HS-27A (cell line): ENCODE data around the gene KIAA1671.

ENCODE experiments used
- DNase-seq: peaks from one replicate; pipeline ENCODE4 v3.0.0-alpha.2; 2012; ENCODE audit warnings: low read depth, missing footprints

KIAA1671 gene

DNA sequence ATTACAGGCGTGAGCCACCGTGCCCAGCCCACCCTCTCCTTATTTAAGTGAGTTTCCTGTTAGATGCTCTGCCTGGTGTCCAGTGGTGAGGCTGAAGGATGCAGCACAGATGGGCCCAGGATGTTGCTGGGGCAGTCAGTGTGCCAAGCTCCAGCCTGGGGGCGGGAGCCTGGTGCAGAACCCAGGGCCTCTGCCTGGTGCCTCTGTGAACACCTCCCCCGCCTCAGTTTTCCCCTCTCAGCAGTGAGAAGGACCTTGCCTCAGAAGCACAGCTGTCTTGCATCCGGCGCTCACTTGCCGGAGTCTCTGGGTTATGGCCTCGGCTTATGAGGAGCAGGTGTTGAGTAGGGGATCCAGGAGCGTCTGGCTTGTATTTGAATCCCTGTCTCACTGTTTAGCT, 116.2 kb downstream of the KIAA1671 start:
- DNase-seq: no peak

DNA sequence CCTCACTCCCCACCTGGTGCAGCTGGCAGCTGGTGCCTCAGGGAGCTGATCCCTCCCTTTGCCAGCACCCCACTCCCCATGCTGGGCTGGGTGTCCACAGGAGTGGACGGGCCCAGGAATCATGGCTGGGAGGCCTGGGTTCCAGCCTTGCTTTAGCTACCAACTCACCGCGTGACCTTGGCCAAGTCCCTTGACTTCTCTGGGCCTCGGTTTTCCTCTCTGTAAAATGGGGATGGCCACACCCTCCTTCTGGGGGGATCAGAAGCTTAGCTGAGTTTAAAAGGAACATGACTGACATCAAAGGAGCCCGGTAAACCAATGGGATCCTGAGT, 116.9 kb downstream of the KIAA1671 start:
- DNase-seq: no peak

DNA sequence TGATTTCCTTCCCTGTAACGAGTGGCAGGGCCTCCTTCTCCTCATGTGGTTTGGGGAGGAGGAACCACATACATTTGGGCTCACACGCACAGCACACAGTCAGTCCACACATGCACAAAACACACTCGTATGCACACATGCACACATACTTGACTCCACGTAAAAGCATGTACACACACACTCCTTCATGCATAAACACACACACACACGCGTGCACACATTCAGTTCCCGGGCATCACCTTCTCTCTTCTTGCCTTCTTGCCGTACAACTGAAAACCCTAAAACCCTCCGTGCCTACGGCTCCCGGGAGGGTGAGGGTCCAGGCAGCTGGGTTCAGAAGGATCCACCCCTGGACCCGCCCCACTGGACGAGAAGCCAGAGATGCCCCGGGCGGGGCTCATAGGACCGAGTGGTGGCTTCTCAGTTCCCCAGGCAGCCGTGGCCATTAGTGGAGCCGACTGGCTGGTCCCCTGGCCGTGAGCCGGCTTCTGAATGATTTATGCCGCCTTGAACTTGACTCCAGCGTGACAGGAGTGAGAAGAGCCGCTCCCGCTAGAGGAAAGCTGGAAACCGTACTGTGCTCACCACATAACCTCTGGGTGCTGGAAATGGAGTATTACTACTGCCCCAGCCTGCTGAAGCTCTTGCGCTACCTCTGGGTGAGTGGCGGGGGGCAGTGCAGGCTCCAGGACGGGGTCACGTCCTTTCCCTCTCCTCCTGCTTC, 117.4 kb downstream of the KIAA1671 start:
- no peak for DNase-seq

DNA sequence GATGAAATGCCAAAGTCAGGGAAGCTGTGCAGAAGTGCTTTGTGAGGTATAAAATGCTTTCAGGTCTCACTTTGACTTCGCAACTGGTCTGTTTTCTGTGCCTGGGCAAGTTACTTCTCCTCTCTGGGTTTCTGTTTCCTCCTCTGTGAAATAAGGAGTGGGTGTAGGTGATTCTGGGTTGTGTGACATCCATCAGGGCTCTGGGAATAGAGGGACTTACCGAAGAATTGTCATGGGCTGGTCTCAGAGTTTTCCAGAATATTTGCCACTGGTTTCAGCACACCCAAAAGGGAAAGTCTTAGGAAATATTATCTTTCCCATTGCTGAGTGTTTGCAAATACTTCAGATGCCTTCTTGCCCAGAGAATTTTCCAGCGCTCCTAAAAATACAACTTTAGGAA, 118.4 kb downstream of the KIAA1671 start:
- no peak for DNase-seq

DNA sequence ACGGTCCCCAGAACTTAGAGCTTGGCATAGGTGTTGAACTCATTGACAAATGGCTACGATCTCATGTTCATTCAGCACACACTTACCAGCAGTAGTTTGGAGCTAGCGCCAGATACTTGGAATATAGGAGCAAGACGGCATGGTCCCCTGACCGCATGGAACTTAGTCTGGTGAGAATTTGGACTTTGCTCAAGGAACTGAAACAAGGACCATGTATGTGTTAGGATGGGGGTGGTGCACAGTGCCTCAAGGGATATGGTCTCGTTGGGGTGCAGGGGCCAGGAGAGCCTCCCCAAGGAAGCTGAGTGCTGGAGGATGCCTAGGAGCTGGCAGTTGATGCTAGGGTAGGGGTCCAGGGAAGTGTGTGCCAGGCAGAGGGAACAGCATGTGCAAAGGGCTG, 119.2 kb downstream of the KIAA1671 start:
- DNase-seq: no peak

DNA sequence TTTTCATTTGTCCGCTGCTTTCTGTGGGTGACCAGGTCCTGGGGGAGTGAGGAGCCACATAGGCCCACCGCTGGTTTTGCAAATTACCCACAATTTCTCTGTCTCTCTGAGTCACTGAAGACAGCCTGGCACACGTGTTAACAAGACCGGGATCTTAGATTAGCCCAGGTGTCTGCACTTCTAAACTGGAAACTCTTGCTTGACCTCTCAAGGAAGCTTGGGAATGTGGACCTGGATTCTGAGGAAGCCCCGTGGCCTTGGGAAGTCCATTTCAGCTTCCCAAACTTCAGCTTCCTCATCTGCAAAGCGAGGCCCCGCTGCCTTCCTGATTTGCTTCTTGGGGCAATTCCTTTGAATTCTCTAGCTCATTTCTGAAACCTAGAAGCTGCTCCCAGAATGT, 119.9 kb downstream of the KIAA1671 start:
- no peak for DNase-seq

DNA sequence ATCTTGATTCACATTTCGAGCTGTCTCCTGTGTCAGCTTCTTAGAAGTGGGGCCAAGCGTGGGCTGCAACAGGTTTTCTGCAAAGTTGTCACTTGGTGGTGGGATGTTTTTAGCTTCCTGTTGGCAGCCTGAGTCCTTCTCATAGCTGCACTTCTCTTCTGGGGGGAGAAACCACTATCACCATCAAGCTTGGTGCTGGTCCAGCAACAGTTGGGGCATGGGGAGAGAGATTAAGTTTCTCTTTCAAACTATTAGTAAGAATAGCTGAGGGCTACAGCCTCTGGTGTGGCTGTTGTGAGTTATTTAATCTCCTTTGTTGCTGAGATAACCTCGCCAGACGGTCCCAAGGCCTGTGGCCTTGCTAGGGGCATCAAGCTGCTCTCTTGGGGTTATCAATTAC, 123.8 kb downstream of the KIAA1671 start:
- DNase-seq: no peak

DNA sequence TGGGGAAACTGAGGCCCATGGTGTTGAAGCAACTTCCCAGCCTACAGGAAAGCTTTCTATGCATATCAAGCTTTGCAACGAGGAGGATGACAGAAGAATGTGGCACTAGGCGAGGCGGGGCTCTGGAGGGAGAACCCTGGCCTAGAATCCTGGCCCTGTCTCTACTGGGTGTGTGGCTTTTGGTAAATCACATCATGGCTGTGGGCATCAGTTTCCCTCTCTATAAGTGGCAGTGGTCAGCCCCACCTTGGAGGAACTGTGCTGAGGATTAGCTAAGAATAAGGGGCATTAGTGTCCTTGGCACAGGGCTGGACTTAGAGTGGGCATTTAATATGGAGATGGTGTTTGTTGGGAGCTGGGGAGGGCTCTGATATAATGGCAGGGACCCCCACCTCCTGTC, 124.5 kb downstream of the KIAA1671 start:
- no peak for DNase-seq

DNA sequence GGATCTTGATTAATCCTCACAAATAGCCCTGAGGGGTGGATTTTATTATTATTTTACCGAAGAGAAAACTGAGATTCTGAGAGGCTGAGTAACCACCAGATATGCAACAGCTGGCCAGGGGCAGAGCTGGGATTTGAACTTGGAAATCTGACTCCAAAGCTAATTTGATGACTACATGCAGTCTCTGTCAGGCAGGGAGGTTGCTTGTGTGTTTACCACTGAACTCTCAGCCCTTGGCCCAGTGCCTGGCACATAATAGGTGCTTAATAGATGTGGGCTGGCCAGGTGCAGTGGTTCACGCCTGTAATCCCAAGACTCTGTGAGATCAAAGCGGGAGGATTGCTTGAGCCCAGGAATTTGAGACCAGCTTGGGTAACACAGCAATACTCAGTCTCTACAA, 125.4 kb downstream of the KIAA1671 start:
- DNase-seq: no peak

DNA sequence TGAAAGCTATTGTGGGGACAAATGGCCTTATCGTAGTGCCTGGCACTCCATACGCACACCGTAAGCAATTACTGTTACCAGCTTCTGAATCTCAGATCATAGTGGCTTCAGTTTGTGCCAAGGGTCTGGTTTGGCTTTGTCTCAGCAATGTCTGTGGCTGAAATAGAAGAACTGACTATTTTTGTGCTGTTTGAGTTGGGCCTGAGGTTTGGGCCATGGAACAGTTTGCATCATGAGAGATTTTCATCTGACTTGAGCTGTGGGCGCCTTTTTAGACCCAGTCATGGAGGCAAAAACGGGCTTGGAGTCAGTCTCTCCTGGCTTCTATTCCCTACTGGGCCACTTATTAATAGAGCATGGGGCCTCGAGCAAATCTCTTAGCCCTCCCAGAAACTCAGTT, 126.1 kb downstream of the KIAA1671 start:
- DNase-seq: no peak

DNA sequence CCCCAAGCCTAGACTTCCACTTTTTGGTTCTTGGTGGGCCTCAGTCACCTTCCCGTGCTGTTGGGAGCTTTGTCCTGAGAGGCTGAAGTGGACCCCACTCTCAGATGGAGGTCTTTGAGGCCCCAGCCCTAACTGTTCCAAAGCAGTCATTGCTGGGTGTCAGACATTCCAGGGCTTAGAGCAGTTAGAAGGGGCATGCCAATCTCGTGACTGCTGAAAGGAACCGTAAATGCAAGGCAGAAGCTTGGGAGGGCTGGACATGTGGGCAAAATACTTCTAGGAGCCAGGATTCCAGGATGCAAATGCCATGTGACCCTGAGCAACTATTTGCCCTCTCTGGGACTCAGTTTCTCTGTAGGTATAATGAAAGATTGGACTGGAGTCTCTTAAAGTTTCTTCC, 128.3 kb downstream of the KIAA1671 start:
- DNase-seq: no peak

DNA sequence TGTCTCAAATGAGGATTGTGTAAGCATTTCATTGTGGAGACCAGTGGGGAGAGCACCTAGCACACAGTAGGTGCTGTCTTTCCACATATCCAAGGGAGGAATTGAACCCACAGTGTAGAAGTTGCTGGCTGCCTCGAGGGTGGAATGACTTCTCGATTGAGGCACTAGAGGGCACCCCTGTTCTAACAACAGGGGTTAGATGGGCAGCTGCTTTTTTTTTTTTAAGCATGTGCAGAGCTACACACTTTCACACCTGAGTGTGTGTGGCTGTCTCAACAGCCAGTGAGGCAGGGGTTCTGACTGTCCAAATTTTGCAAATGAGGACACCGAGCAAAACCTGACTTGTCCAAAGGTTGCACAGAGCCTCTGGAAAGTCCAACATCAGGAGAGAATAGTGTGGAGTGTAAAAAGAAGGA, 128.9 kb downstream of the KIAA1671 start:
- no peak for DNase-seq

DNA sequence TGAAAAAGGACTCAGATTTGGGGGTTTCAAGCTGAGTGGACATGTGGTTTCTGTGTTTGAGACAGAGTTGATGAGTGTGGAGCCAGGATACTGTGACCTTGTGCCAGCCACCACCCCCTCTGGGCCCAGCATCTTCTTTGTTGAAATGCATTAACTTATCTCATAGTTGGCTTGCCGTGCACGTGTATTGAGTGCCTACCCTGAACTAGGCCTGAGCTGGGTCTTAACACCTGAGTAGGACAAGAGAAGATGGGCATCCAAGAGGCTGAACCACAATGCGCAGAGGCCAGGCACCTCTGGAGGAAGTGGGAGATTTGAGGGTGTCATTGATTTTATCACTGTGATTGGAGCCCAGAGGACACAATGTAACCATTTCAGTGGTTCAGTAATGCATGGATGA, 129.6 kb downstream of the KIAA1671 start:
- DNase-seq: no peak

DNA sequence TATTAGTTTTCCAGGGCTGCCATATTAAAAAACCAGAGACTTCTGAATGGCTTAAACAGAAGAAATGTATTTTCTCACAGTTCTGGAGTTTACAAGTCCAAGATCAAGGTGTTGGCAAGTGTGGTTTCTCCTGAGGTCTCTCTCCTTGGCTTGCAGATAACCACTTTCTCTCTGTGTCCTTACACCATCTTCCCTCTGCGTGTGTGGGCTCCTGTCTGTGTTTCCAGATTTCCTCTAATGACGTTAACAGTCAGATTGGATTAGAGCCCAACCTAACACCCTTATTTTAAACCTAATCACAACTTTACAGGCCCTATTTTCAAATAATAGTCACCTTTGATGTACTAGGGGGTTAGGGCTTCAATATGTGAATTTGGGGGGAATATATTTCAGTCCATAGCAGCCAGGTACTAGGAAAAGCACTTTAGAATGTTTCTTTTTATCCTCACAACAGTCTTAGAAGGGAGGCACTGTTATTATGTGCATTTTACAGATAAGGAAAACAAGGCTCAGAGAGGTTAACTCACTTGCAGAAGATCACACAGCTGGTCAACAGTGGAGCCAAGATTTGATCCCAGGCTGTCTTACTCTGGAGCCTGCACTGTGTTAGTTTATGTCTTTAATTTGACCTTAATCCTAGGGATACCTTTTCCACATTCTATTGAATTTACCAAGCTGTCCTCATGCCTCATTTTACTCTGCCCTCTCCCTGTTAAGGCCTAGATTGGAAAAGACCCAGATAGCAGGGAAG, 130.7 kb downstream of the KIAA1671 start:
- no peak for DNase-seq

DNA sequence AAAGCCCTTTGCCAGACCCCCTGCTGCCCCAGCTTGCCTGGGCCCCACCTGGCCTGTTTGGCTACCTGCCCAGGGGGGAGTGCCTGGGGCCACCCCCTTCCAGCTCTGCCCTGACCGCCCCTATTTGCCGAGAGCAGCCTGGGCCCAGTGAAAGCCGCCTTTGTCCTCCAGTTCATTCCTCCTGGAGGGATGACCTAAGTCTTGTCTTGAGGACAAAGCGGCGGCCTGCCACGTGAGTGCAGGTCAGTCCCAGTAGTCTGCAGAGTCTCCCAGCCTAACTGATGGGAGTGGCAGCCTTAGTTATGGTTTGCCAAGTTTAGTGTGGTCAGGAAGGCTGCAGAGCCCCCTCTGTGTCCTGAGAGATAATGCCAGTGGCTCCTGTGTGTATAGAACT, 131.3 kb downstream of the KIAA1671 start:
- DNase-seq: no peak

DNA sequence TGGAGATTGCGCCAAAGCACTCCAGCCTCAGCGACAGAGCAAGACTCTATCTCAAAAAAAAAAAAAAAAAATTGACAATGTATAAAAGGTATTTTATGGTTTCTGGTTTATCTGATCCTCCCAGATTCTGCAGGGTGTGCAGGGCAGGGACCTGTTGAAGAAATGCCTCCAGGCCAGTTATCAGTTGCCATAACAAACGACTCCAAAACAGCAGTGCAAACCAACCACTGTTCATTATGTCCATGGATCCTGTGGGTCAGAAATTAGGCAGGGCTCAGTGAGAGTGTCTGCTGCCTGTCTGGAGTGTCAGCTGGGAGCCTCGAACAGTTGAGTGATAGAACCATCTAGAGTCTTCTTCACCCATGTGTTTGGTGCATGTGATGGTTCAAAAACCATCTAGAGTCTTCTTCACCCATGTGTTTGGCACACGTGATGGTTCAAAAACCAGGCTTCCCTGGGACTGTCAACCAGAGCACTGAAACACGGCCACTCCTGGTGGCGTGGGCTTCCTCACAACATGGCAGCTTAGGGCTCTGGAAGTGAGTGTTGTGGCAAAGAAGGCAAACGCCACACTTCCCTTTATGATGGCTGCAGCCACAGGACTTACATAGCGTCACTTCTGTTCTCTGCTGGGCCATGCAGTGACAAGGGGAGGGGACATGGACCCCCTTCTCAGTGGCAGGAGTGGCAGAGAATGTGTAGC, 132.0 kb downstream of the KIAA1671 start:
- no peak for DNase-seq

DNA sequence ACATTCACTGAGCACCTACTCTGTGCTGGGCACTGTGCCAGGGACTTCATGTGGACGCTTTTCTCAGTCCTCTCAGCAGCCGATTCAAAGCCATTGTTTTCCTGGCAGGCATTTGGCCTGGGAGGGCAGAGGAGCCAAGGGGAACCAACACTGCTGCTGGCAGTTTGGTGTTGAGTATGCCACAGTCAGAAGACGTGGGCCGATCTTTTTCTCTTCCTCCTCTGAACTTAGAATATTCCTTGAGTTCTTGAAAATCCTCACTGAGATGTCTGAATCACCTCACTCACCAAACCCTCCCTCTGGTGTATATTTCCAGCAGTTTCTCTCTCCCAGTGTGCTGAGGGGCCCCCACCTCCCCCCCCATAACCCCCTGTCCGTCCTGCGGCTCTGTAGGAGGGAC, 132.6 kb downstream of the KIAA1671 start:
- DNase-seq: no peak

DNA sequence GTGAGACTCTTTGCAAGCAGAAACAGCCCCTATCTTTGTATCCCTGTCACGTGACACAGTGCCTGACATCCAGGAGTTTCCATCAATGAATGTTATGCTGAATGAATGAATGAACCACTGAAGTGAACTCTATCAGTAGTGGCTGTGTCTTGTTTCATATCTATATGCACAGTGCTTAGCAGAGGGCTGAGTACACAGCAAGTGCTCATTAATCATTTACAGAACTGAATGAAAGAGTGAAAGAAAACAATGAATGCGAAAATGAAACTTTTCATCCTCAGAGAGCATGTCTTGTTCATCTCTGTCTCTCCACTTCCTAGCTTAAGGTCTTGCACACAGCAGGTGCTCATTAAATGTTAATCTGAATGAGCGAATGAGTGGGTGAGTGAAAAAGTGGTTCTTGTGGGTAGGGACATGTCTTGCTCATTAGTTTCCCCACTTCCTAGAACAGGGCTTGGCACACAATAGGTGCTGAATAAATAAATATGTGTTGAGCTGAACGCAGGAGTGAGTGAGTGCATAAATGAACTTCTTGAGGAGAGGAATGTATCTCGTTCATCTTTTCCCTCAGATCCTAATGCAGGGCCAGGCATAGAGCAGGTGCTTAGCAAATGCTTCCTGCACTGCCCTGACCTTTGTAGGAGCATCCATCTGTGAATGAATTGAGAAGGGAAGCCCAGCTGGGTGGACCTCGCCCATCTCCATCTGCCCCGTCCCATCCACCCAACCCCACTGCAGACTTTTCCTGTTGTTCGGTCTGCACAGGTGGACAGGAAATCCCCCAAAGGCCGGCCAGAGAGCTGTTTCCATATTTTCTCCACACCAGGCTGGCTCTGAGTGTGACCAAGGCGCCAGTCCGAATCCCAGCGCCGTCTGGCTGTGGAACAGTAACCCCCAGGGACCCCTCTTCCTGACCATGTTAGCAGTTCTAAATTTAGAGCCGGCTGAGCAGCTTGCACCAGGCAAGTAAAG, 133.7 kb downstream of the KIAA1671 start:
- DNase-seq: no peak

DNA sequence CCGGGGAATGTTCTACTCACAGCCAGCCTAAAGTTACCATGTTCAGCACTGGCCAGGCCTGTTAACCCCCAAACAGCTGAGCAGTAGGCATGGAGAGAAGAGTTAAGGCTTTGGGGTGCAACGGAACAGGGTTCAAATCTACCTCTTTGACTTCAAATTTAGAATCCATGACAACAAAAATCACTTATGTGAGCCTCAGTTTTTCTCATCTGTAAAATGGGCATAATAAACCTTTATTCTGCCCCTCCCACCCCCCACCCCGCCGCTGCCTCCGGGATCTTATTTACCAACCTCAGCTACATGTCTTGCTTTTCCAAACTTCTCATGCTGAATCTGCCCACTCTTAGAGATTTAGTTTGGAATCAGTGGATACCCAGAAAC, 134.4 kb downstream of the KIAA1671 start:
- no peak for DNase-seq

DNA sequence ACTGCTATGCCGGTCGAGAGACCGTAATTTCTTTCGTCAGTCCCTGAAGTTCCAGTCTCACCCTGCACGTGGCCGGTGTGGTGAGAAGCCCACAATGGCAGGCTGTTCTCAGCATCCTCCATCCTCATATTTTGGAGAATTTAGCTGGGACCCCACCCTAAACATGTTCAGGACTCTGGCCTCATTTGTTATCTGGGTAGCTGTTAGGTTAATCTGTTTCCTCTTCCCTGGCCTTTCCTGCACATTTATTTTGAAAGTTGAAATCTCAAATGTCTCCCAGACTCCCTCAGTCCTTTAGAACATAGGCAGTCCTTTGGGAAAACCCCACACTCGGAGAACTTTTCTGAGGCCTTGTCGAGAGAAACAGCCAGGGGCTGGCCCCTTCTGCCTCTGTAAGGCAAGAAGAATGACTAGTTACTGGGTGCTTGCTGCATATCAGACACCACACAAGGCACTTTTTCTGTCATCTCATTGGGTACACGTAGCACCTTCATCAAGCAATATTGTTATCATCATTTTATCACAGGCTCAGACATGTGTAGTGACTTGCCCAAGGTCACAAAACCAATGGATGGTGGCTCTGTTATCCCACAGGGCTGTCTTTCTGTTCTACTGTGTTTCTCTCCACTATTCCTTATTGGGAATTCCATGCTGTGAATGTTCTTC, 137.8 kb downstream of the KIAA1671 start:
- DNase-seq: no peak

DNA sequence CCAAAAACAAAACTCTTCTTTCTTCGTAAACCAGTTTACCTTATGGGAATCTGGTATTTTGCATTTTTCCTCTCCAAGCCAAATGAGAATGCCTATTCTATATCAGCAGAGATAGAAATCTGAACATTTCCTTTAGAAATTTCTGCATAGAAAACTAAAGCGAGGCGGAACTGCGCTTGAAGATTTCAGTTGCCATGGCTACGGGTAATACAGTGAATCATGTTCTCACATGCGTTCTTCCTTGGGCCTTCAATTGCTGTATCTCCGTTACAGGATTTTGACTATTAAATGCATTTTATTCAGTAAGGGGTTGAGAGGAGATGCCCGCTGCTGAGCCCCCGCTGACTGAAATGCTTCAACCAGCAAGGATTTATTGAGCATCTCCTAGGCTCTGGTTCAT, 138.9 kb downstream of the KIAA1671 start:
- DNase-seq: no peak

DNA sequence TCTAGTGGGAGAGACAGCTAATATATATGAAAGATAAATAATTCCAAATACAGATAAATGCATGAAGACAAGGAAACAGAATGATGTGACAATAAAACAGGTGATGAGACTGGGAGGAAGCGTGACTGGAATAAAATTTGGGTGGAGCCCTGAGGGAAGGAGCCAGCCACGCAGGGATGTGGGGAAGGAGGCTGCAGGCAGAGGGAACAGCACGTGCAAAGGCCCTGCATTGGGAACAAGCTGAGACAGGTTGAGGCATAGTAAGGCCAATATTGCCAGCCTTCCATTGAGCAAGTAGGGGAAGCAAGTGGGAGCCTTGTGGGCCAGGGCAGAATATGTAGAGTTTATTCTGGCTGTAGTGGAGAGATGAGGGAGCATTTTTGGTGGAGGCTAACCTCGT, 139.6 kb downstream of the KIAA1671 start:
- no peak for DNase-seq
